Activated B cell treated with CpG ODN at 0.5 μM for 24 hours (primary cell): ENCODE measurements around the gene SPAG7. TPM values are rescaled to one million over a fixed set of nuclear protein-coding genes. Genes with fewer than 3 reads are reported as not detected.

Experiments used
- ATAC-seq: fragments of 200-7000 bp; cut with Tn5 transposase; one replicate; pipeline ENCODE4 v1.10.0; 2021; ENCODE audit warnings: low read depth, mild to moderate bottlenecking, moderate library complexity
- CTCF ChIA-PET: fragments of 350-600 bp; sonication (Branson Sonifier 250); formaldehyde crosslinking; loops from one replicate; lab custom pipeline; 2021; ENCODE audit warnings: antibody characterized with exemption; lab: Charles Lee
- POLR2A ChIA-PET: fragments of 350-600 bp; sonication (Branson Sonifier 250); formaldehyde crosslinking; loops from one replicate; lab custom pipeline; 2021; ENCODE audit warnings: antibody characterized with exemption; lab: Charles Lee
- DNase-seq: peaks from one replicate; pipeline ENCODE4 v3.0.0; 2022
- H3K27ac Mint-ChIP-seq: one replicate; pipeline ENCODE4 v1.8.0; 2020; ENCODE audit warnings: mixed read lengths
- H3K27me3 Mint-ChIP-seq: one replicate; pipeline ENCODE4 v1.8.0; 2021; ENCODE audit warnings: mixed read lengths
- H3K36me3 Mint-ChIP-seq: one replicate; pipeline ENCODE4 v1.8.0; 2021; ENCODE audit warnings: low read depth, mixed read lengths
- H3K4me1 Mint-ChIP-seq: one replicate; pipeline ENCODE4 v1.8.0; 2021; ENCODE audit warnings: mixed read lengths
- H3K4me3 Mint-ChIP-seq: one replicate; pipeline ENCODE4 v1.8.0; 2020; ENCODE audit warnings: mild to moderate bottlenecking, mixed read lengths
- H3K9me3 Mint-ChIP-seq: one replicate; pipeline ENCODE4 v1.8.0; 2020; ENCODE audit warnings: mixed read lengths
- CTCF ChIP-seq: fragments of 200-600 bp; IDR thresholded peaks from one replicate; pipeline ENCODE4 v1.8.0; 2022; ENCODE audit warnings: antibody characterized with exemption, mild to moderate bottlenecking
- intact Hi-C: fragments of 100-400 bp; cut with micrococcal nuclease; formaldehyde crosslinking; loops from one replicate; pipeline ENCODE4 v1.15.1; 2024
- total RNA-seq: library from RNA; stranded (reverse); gene quantifications from 2 replicates; pipeline ENCODE4 v1.2.3, GENCODE V29; 2022

The SPAG7 gene
- total RNA-seq, 1 donor from 2014 or later = 64.2 TPM

GRCh38 chr17:4948931-4949320 lies 18.7 kb downstream of the SPAG7 start:
- ATAC-seq = peak; percentile 45
- POLR2A ChIA-PET = interaction anchor here (0.6 to 12.1 kb wide), 20 partner anchors 9 to 1303 kb away, joined by 3 to 391 read pairs (median 8); partner anchors contain the start of genes ARRB2, CAMTA2, CHRNE and CYB5D2
- H3K4me1 Mint-ChIP-seq = peaks cover 44% of the 10 kb centered on the region

GRCh38 chr17:4948166-4948930 lies 19.3 kb downstream of the SPAG7 start, which contains the start of gene PFN1:
Gene PFN1, minus strand, starts transcription at chr17:4948530. Its CDS starts 136 bp downstream, at chr17:4948394.
- H3K9me3 Mint-ChIP-seq = no peaks in the 10 kb centered on the region
- TF ChIP-seq CTCF = no peak
- H3K4me1 Mint-ChIP-seq = peaks cover 50% of the 10 kb centered on the region
- ATAC-seq (peak; percentile 54), DNase-seq (peak; percentile 74)
- intact Hi-C loops = loop anchor here (2.0 to 10.0 kb wide), 9 partner anchors 40 to 1036 kb away; partner anchors contain the start of genes ARRB2, ATP2A3, MED11 and NUP88
- H3K4me3 Mint-ChIP-seq = peak within 1 kb of the TSS; percentile 100
- peaks cover 39% of the 10 kb centered on the region for H3K36me3 Mint-ChIP-seq
- peak within 1 kb of the TSS; percentile 100 for H3K27ac Mint-ChIP-seq
- CTCF ChIA-PET = interaction anchor here (0.8 to 1.6 kb wide), 5 partner anchors 8 to 39 kb away, joined by 3 to 5 read pairs (median 3); partner anchors contain the start of genes CAMTA2, RNF167, SLC25A11 and SPAG7
- H3K27me3 Mint-ChIP-seq = peaks cover 2% of the 10 kb centered on the region
- POLR2A ChIA-PET = interaction anchor here (0.6 to 12.1 kb wide), 24 partner anchors 9 to 1302 kb away, joined by 3 to 391 read pairs (median 6); partner anchors contain the start of genes ARRB2, CAMTA2, CHRNE and CYB5D2

More at GRCh38 chr17:4948931-4949320, 18.7 kb downstream of the SPAG7 start:
- peak; percentile 74 for DNase-seq
- H3K9me3 Mint-ChIP-seq = no peaks in the 10 kb centered on the region
- peak overlapping the region; percentile 100 for H3K27ac Mint-ChIP-seq
- CTCF ChIA-PET = interaction anchor here (0.8 to 1.5 kb wide), 4 partner anchors 9 to 40 kb away, joined by 3 to 5 read pairs (median 4); partner anchors contain the start of genes CAMTA2, RNF167, SLC25A11 and SPAG7
- peak overlapping the region; percentile 100 for H3K4me3 Mint-ChIP-seq
- intact Hi-C loops = loop anchor here (1.0 to 10.0 kb wide), 13 partner anchors 9 to 1037 kb away; partner anchors contain the start of genes ARRB2, ATP2A3, CAMTA2 and INCA1
- H3K27me3 Mint-ChIP-seq = peaks cover 2% of the 10 kb centered on the region
- H3K36me3 Mint-ChIP-seq = peaks cover 38% of the 10 kb centered on the region
- TF ChIP-seq CTCF = no peak

GRCh38 chr17:4947411-4948165 lies 20.0 kb downstream of the SPAG7 start:
- H3K4me3 Mint-ChIP-seq = peak overlapping the region; percentile 100
- intact Hi-C loops = loop anchor here (2.0 to 10.0 kb wide), 9 partner anchors 39 to 1035 kb away; partner anchors contain the start of genes ARRB2, ATP2A3, MED11 and NUP88
- no peaks in the 10 kb centered on the region for H3K9me3 Mint-ChIP-seq
- H3K36me3 Mint-ChIP-seq = peaks cover 46% of the 10 kb centered on the region
- ChIA-PET CTCF (interaction anchor here (1.0 to 1.6 kb wide), 3 partner anchors 8 to 39 kb away, joined by 3 to 4 read pairs (median 3); partner anchors contain the start of genes RNF167 and SLC25A11), POLR2A (interaction anchor here (0.6 to 12.1 kb wide), 29 partner anchors 8 to 1033 kb away, joined by 3 to 391 read pairs (median 6); partner anchors contain the start of genes ARRB2, C17orf107, CAMTA2 and CHRNE)
- TF ChIP-seq CTCF = no peak
- DNase-seq = peak; percentile 66
- peak; percentile 6 for ATAC-seq
- H3K27me3 Mint-ChIP-seq = peaks cover 2% of the 10 kb centered on the region
- H3K4me1 Mint-ChIP-seq = peaks cover 58% of the 10 kb centered on the region
- peak overlapping the region; percentile 100 for H3K27ac Mint-ChIP-seq

GRCh38 chr17:4947010-4947410 lies 20.6 kb downstream of the SPAG7 start:
- H3K27me3 Mint-ChIP-seq = peaks cover 2% of the 10 kb centered on the region
- intact Hi-C loops = loop anchor here (5.0 to 10.0 kb wide), 6 partner anchors 140 to 1035 kb away; partner anchors contain the start of genes ATP2A3, MED11, NUP88 and PLD2
- ChIA-PET POLR2A (interaction anchor here (0.6 to 12.1 kb wide), 20 partner anchors 7 to 1033 kb away, joined by 3 to 391 read pairs (median 7); partner anchors contain the start of genes ARRB2, C17orf107, CAMTA2 and CYB5D2), CTCF (interaction anchor here (1.6 kb wide), 1 partner anchor 40 kb away, joined by 3 read pairs; no protein-coding TSS in a partner anchor)
- DNase-seq = no peak
- H3K36me3 Mint-ChIP-seq = peaks cover 52% of the 10 kb centered on the region
- no peak for ATAC-seq
- H3K9me3 Mint-ChIP-seq = no peaks in the 10 kb centered on the region
- H3K4me1 Mint-ChIP-seq = peaks cover 63% of the 10 kb centered on the region
- no peak for TF ChIP-seq CTCF
- peak overlapping the region; percentile 100 for H3K4me3 Mint-ChIP-seq
- H3K27ac Mint-ChIP-seq = peak overlapping the region; percentile 100
